ENCODE measurements around the gene POU2AF1. TPM values are rescaled to one million over a fixed set of nuclear protein-coding genes. Genes with fewer than 3 reads are reported as not detected.

POU2AF1 gene
- total RNA-seq, 1 donor from 2014 or later = not detected

DNA sequence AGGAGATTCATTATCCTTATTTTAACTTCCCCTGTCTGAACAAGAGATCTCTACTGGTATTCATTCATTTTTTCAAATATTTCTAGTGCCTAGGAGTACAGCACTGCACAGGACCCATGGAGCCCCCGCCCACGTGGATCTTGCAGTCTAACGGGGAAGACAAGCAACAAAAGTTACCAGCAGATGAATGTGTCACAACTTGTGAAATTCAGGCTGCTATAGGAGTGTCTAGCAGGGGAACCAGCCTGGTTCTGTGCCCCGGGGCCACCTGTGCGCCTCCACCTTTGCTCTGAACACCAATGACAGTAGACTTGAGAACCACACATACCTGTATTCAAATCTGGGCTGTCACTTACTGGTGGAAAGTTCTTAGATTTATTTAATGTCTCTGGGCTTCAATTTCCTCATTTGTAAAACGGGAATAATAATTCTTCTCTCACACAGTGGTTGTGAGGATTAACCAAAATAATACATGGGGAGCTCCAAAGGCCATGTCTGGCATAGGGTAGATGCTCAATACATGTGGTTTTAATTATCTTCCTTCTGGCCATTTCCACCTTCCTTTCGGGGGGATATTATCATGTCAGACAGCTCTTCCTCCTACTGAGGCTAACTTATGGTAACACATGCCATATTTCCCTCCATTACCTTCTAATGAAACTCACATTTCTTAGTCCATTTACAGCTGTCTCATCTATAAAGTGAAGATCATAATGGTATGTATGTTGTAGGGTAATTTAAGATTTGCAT is 17.8 kb downstream of the POU2AF1 start:
- no peak for DNase-seq (ENCODE audit: low read depth in 2 of 2)

GRCh38 chr11:111360150-111361043 is 18.7 kb downstream of the POU2AF1 start:
- no peak for DNase-seq (ENCODE audit: low read depth in 2 of 2)

- no peak for DNase-seq (ENCODE audit: low read depth in 2 of 2)
Measured at GRCh38 chr11:111359223-111360149, 19.6 kb downstream of the POU2AF1 start.

GRCh38 chr11:111358038-111359001 is 20.8 kb downstream of the POU2AF1 start:
- no peak for DNase-seq (ENCODE audit: low read depth in 2 of 2)

DNA sequence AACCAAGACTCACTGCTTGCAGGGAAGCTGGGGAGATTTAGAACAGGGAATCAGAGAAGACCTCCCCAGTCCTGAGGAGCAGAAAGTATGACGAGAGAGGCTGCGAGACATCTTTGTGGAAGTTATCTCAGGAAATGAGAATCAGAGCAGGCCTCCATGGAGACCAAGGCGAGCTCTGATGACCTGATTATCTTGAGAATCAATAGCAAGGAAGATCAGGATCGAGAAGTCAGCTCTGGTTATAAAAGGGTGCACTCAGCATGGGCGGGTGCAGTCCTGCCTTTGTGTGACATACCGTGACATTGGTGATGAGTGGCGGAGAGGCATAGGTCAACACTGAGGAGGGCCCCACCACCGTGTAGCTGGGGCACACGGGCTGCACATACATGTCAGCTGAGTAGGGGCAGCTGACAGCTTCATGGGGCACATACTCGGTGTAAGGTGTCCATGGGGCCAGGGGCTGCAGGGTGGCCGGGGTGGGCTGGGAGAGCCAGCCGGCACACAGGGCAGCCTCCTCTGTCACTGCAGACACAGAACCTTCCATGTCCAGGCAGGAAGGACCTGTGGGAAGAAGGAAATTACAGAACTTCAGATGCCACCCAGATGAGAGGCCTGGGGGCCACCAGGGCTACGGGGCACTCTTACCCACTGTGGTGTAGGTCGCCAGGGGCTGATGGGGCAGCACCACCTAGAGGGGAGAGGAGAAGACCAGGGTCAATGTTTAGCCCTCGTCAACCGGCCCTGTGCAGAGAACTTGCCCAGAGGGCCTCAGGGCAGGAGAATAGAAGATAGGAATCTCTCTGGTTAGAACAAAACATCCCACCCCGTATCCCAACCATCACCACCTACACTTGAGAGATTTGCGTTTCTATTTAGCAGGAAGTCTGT is 21.7 kb downstream of the POU2AF1 start:
- DNase-seq (ENCODE audit: low read depth in 2 of 2) = no peak

DNA sequence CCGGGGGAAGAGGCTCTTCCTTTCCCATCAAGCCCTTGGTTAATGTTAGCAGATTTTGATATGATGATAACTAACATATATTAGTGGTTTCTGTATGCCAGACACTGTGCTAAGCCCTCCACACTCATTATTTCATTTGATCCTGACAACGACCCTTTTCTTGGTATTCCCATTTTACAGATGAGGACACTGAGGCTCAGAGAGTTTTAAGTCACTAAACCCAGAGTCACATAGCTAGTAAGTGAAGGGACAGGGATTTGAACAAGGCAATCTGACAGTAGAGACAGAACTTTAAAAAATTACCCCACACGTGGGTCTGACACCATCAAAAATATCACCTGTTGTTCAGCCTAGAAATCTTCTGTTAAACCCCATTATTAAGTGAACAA is 22.4 kb downstream of the POU2AF1 start:
- DNase-seq (ENCODE audit: low read depth in 2 of 2) = no peak

DNA sequence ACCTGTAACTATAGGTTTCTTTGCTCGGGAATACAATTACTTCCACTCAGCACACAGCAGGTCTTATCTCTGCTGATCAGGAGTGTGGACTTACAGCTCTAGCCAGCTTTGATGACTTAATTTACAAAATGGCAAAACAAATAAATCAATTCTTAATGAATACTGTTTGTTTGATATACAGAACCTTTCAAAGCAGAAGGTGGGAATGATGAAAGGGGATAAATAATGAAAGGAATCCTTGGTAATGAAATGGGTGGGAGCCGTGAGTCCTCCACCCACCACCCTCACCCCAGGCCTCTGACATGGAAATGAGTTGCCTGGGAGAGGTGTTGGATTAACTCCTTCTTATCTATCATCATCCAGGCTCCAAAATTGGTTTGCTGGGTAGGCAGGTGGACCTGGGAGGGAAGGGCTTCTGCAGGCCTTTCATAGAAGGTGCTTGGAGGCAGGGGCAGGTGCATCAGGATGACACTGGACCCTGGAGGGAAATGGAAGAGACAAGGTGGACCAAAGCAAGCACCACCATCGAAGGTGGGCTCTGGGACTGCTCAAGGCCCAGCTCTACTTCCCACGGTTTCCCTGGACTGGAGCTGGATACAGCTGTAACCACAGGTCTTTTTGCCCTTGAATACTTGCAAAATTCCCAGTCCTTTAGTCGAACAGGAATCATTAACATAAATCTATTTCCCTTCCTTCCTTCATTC is 23.0 kb downstream of the POU2AF1 start:
- no peak for DNase-seq (ENCODE audit: low read depth in 2 of 2)

DNA sequence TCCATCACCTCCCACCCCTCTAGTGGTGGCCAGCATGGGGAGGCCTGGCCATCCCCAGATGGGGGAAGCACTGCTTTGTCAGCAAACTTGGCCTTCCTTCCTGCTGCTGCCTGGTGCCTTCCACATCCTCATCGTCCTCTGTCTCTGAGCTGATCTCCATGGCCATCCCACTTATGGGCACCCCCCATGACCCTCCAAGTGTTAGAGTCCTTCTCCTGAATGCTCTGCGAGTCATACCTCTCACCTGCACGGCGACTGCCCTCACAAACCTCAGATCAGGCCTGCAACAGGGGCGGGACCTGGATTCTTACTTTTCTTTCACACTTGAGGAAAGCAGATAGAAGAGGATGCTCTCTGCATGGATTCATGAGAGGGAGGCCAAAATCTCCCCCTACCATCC is 24.0 kb downstream of the POU2AF1 start:
- DNase-seq (ENCODE audit: low read depth in 2 of 2) = no peak

GRCh38 chr11:111354601-111354891 is 24.5 kb downstream of the POU2AF1 start:
- DNase-seq (ENCODE audit: low read depth in 2 of 2) = no peak

DNA sequence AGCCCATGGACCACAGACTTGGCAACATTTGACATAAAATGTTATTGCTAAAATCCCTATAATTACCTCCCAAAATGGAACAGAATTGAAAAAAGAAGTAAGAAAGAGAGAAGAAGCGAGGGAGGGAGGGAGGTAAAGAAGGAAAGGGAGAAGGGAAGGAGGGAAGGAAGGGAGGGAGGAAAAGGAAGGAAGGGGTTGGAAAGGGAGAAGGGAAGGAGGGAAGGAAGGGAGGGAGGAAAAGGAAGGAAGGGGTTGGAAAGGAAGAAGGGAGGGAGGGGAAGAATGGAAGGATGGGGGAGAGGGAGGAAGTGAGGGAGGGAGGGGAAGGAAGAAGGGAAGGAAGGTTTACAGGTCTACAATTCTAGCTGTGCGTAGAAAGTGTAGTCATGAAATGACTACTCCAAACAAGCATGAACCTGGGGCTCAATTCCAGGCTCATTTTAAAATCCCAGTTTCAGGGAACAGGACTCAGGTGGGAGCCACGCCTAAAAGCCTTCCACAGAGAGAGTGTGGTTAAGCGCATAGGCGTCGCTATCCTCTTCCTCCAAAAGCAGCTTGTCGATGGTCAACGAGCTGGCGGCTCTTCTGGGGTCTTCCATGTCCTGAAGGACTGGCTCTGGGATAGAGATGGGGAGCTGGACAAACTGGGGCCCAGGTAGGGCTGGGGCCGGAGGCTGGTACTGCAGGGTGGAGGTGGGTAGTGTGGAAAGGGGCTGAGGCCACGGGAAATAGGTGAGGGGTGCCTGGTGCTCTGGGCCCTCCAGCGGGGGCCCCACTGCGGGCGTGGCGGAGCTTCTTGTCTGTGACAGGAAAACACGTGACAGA is 25.1 kb downstream of the POU2AF1 start:
- DNase-seq (ENCODE audit: low read depth in 2 of 2) = no peak

GRCh38 chr11:111352935-111353710 is 26.0 kb downstream of the POU2AF1 start:
- no peak for DNase-seq (ENCODE audit: low read depth in 2 of 2)

DNA sequence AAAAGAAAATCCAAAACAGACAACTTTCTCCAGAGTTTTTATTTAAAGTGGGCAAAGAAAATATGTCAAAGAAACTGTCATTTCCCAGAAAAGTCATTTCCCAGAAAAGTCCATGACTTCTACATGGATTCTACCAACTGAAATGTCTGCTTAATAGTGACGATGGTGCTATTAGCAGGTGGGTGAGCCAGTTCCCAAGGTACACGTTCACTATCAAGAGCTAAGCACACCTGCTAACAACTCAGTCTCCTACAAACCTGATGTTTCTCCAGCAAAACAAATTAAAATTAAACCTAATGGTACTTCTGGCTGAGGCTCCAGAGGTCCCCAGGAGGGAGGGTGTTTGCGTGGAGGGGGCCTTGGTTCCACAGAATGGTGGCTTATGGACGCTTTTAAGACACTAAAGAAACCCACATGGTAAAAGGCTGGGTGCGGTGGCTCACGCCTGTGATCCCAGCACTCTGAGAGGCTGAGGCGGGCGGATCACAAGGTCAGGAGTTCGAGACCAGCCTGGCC is 26.8 kb downstream of the POU2AF1 start:
- no peak for DNase-seq (ENCODE audit: low read depth in 2 of 2)

DNA sequence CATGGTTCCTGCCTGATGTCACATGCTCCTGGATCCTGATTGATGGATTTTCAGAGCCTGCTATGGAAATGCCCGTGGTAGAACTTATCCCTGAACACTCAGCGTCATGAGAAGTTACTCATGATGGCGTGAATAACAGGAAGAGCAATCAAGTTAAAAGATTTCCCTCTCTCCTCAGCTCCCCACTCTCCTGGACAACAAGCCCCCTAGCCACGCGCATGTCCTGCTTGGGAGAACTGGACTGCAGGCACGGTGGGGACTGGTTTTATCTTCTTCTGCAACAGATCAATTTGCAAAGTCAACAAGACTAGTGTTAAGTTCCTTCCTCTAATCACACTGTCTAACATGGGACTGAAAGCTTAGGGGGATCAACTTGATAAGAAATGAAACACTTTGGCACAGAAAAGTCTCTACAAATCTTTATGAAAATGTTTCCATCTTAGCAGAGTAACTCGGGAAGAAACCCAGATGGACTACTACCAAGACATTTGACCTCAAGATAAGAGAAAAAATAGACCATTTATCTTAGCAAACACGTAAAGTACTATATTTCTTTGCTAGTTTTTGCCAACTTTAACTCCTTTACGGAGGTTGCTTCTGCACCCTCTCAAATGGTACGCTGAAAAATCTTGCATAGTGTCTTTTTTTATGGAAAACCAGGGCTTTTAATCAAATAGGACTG is 27.6 kb downstream of the POU2AF1 start:
- no peak for DNase-seq (ENCODE audit: low read depth in 2 of 2)

DNA sequence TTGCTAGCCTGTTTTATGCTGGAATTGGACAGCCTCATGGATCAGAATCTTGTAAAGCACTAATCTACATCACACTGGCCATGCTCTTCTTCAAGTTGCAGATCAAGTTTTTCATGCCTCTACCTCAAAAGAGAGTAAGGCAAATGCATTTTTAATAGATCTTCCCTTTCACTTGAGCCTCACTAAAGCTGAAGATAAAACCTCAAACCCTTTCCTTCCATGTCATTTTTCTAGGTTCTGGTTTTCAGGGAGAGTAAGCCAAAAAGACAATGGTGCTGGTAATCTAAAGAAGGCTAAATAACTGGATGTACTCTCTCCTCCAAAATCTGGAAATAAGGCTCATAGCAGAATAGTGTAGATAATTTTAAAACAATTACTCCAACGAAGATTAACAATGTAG is 28.3 kb downstream of the POU2AF1 start:
- DNase-seq (ENCODE audit: low read depth in 2 of 2) = no peak

DNA sequence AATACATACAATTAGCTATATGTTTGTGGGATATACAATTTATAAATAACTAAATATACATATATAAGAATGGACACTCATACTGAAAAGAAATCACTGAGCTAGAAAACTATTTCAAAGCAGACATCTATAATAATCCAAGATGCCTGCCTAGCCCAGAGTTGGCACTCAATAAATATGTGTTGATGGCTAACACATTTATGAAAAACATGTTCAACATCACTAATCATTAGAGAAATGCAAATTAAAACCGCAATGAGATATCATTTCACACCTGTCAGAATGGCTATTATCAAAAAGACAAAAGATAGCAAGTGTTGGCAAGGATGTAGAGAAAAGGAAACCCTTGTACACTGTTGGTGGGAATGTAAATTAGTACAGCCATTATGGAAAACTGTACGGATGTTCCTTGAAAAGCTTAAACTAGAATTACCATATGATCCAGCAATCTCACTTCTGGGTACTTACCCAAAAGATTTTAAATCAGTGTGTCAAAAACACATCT is 29.8 kb downstream of the POU2AF1 start:
- no peak for DNase-seq (ENCODE audit: low read depth in 2 of 2)

GRCh38 chr11:111348147-111348546 is 30.9 kb downstream of the POU2AF1 start:
- no peak for DNase-seq (ENCODE audit: low read depth in 2 of 2)

Measured in dermis microvascular lymphatic vessel endothelial cell (primary cell).